ENCODE results near the gene VIPAS39. TPM values are rescaled to one million over a fixed set of nuclear protein-coding genes. Genes with fewer than 3 reads are reported as not detected.

The VIPAS39 gene
- total RNA-seq, 1 donor from 2014 or later = 29.7 TPM

DNA sequence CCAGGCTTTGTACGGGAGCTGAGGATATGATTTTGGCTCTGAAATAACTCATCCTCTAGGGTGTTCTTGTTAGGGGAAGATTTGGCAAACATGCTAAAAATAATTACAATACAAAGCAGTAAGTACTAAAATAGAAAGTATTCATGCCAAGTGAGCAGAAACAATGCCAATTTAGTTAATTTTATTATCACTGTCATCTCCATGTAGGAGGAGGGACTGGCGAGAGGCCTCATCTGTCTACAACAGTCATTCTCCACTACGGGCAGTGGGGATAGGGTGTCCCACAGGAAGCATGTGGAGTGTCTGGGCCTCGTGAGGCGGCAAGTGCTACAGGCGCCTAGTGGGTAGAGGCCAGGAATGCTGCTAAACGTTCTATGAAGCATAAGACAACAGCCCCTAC is 37.9 kb upstream of the VIPAS39 start:
- no peaks in the 10 kb centered on the region for H3K4me1 Mint-ChIP-seq
- no peak overlapping the region for H3K9ac ChIP-seq
- H3K4me3 ChIP-seq = no peak overlapping the region
- H3K27me3 Mint-ChIP-seq (ENCODE audit: insufficient read depth, low read depth) = peaks cover 24% of the 10 kb centered on the region
- no peaks in the 10 kb centered on the region for H3K36me3 ChIP-seq
- TF ChIP-seq EZH2phosphoT487 (IDR thresholded peaks at IDR 0.05) (no peak), CTCF (IDR thresholded peaks at IDR 0.05) (no peak)
- no peak for DNase-seq (ENCODE audit: low spot score)
- no peak overlapping the region for H3K27ac Mint-ChIP-seq
- no peak overlapping the region for H3K27ac ChIP-seq
- H3K4me2 ChIP-seq = no peak overlapping the region
- peaks cover 43% of the 10 kb centered on the region for H3K27me3 ChIP-seq
- H3F3A ChIP-seq (ENCODE audit: low read depth) = no peaks in the 10 kb centered on the region
- H3K4me1 ChIP-seq = peaks cover 4% of the 10 kb centered on the region
- H4K20me1 ChIP-seq (ENCODE audit: low read depth) = no peaks in the 10 kb centered on the region
- H3K9me3 ChIP-seq (ENCODE audit: low read depth) = no peaks in the 10 kb centered on the region
- H2AFZ ChIP-seq (replicated peaks) = no peak overlapping the region
- no peak overlapping the region for H3K4me3 Mint-ChIP-seq
- no peaks in the 10 kb centered on the region for H3K9me3 Mint-ChIP-seq
- H3K79me2 ChIP-seq (ENCODE audit: low read depth) = no peaks in the 10 kb centered on the region
- H3K36me3 Mint-ChIP-seq = no peaks in the 10 kb centered on the region

GRCh38 chr14:77491056-77491455 is 33.7 kb upstream of the VIPAS39 start:
- Histone ChIP-seq H2AFZ (replicated peaks) (no peak overlapping the region), H3K79me2 (ENCODE audit: low read depth) (no peaks in the 10 kb centered on the region), H3K9ac (no peak overlapping the region), H3K4me3 (no peak overlapping the region), H3K36me3 (no peaks in the 10 kb centered on the region), H3K4me2 (no peak overlapping the region), H3F3A (ENCODE audit: low read depth) (no peaks in the 10 kb centered on the region), H3K4me1 (no peaks in the 10 kb centered on the region), H3K27me3 (peaks cover under 1% of the 10 kb centered on the region), H4K20me1 (ENCODE audit: low read depth) (no peaks in the 10 kb centered on the region), H3K9me3 (ENCODE audit: low read depth) (no peaks in the 10 kb centered on the region), H3K27ac (no peak overlapping the region)
- no peak for TF ChIP-seq CTCF (IDR thresholded peaks at IDR 0.05)
- TF ChIP-seq EZH2phosphoT487 (IDR thresholded peaks at IDR 0.05) = no peak
- no peak for TF ChIP-seq EZH2 (IDR thresholded peaks at IDR 0.05)
- H3K27ac Mint-ChIP-seq = no peak overlapping the region
- H3K4me3 Mint-ChIP-seq = no peak overlapping the region
- peaks cover 9% of the 10 kb centered on the region for H3K27me3 Mint-ChIP-seq (ENCODE audit: insufficient read depth, low read depth)
- no peaks in the 10 kb centered on the region for H3K9me3 Mint-ChIP-seq
- H3K36me3 Mint-ChIP-seq = no peaks in the 10 kb centered on the region
- DNase-seq (ENCODE audit: low spot score) = no peak
- H3K4me1 Mint-ChIP-seq = no peaks in the 10 kb centered on the region

DNA sequence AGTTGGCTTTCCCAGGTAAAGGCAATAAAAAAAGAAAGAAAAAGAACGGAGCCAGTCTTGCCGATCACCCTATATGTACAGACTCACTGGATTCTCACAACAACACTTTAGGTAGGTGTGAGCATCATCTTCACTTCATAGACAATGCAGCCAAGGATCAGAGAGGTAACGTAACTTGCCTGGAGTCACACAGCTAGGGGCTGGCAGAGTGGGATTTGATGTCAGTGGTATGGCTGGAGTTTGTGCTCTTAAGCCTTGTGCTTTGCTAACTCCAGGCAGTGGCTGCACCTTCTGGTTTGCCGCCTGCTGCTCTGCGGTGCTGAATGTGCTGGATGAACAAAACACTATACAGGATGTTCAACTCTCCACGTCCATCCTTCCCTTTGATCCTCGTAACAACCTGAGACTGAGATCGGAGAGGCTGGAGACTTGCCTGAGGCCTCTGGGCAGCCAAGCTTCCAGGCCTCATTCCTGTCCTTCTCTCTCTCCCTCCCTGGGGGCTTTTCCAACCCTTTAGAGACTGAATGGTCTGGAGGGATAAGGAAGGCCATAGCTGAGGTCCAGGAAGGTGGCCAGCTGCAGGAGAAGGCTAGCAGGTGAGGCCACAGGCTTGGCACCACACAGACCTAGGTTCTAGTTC is 33.1 kb upstream of the VIPAS39 start:
- H3K79me2 ChIP-seq (ENCODE audit: low read depth) = no peaks in the 10 kb centered on the region
- Mint-ChIP-seq H3K4me3 (no peak overlapping the region), H3K27ac (no peak overlapping the region), H3K27me3 (ENCODE audit: insufficient read depth, low read depth) (peaks cover 6% of the 10 kb centered on the region), H3K36me3 (no peaks in the 10 kb centered on the region), H3K9me3 (no peaks in the 10 kb centered on the region), H3K4me1 (no peaks in the 10 kb centered on the region)
- H3K36me3 ChIP-seq = no peaks in the 10 kb centered on the region
- no peak for DNase-seq (ENCODE audit: low spot score)
- H3K9me3 ChIP-seq (ENCODE audit: low read depth) = no peaks in the 10 kb centered on the region
- H3K9ac ChIP-seq = no peak overlapping the region
- H4K20me1 ChIP-seq (ENCODE audit: low read depth) = no peaks in the 10 kb centered on the region
- H3K27me3 ChIP-seq = no peaks in the 10 kb centered on the region
- no peak overlapping the region for H3K4me2 ChIP-seq
- TF ChIP-seq CTCF (IDR thresholded peaks at IDR 0.05) (no peak), EZH2phosphoT487 (IDR thresholded peaks at IDR 0.05) (no peak), EZH2 (IDR thresholded peaks at IDR 0.05) (no peak)
- no peak overlapping the region for H3K4me3 ChIP-seq
- no peak overlapping the region for H2AFZ ChIP-seq (replicated peaks)
- H3K27ac ChIP-seq = no peak overlapping the region
- H3K4me1 ChIP-seq = no peaks in the 10 kb centered on the region
- H3F3A ChIP-seq (ENCODE audit: low read depth) = no peaks in the 10 kb centered on the region

Measured in neural progenitor cell (in vitro differentiated cells).